GM12878 (cell line): ENCODE measurements around the gene ASB4. TPM values are rescaled to one million over a fixed set of nuclear protein-coding genes. Genes with fewer than 3 reads are reported as not detected.

Experiments used
- BCLAF1 ChIP-seq: fragments of 450-650 bp; IDR thresholded peaks from 2 replicates; pipeline ENCODE4 v1.6.1; 2017; ENCODE audit warnings: antibody characterized with exemption, mild to moderate bottlenecking, moderate library complexity
- BMI1 ChIP-seq: fragments of 450-650 bp; IDR thresholded peaks from 2 replicates; pipeline ENCODE4 v1.6.1; 2016; ENCODE audit warnings: mild to moderate bottlenecking, moderate library complexity, borderline replicate concordance
- CTCF ChIP-seq, 3 experiments: IDR thresholded peaks in 2 of 3; conservative IDR thresholded peaks in 1 of 3; 2 replicates each; pipeline ENCODE4 v1.5.1; 2011; ENCODE audit warnings: low read depth in 3 of 3, low read length in 3 of 3, mild to moderate bottlenecking in 3 of 3, control low read depth in 2 of 3, moderate library complexity in 2 of 3, inconsistent platforms in 1 of 3, mixed read lengths in 1 of 3; ENCODE audit not compliant: control insufficient read depth in 2 of 3, insufficient read depth in 1 of 3; ENCODE audit errors: extremely low read depth in 1 of 3
- GATAD2B ChIP-seq: fragments of 450-650 bp; conservative IDR thresholded peaks from 2 replicates; pipeline ENCODE4 v1.6.1; 2017; ENCODE audit warnings: low read depth, mild to moderate bottlenecking, moderate library complexity
- HCFC1 ChIP-seq: fragments of 150-350 bp; IDR thresholded peaks from 2 replicates; pipeline ENCODE4 v1.6.1; 2014; ENCODE audit warnings: low read length
- KAT2A ChIP-seq: conservative IDR thresholded peaks from 2 replicates; pipeline ENCODE4 v1.6.1; 2011; ENCODE audit warnings: low read depth, low read length; ENCODE audit not compliant: control insufficient read depth
- MTA2 ChIP-seq: fragments of 450-650 bp; IDR thresholded peaks from 2 replicates; pipeline ENCODE4 v1.6.1; 2016; ENCODE audit warnings: low read depth, mild to moderate bottlenecking, moderate library complexity
- MYC ChIP-seq: IDR thresholded peaks from 2 replicates; pipeline ENCODE4 v1.6.1; 2011; ENCODE audit warnings: mild to moderate bottlenecking, low read length, moderate library complexity, inconsistent platforms; ENCODE audit not compliant: insufficient read depth, insufficient replicate concordance, insufficient read length, severe bottlenecking
- NR2C1 ChIP-seq: fragments of 450-650 bp; IDR thresholded peaks from 2 replicates; pipeline ENCODE4 v1.6.1; 2017; ENCODE audit warnings: antibody characterized with exemption, mild to moderate bottlenecking, moderate library complexity
- PML ChIP-seq: IDR thresholded peaks from 2 replicates; pipeline ENCODE4 v1.6.1; 2012; ENCODE audit warnings: low read length, inconsistent platforms
- RAD21 ChIP-seq: IDR thresholded peaks from 2 replicates; pipeline ENCODE4 v1.6.1; 2011; ENCODE audit warnings: mild to moderate bottlenecking, low read depth, low read length, moderate library complexity; ENCODE audit not compliant: insufficient read depth
- REST ChIP-seq: IDR thresholded peaks from 2 replicates; pipeline ENCODE4 v1.6.1; 2012; ENCODE audit warnings: mild to moderate bottlenecking, low read depth, low read length
- RUNX3 ChIP-seq: IDR thresholded peaks from 2 replicates; pipeline ENCODE4 v1.6.1; 2012; ENCODE audit warnings: low read length, inconsistent platforms
- USF1 ChIP-seq: IDR thresholded peaks from 2 replicates; pipeline ENCODE4 v1.6.1; 2011; ENCODE audit warnings: borderline replicate concordance, low read depth, mild to moderate bottlenecking, moderate library complexity, mixed read lengths, low read length; ENCODE audit not compliant: insufficient read depth; ENCODE audit errors: extremely low read length
- YBX1 ChIP-seq: fragments of 450-650 bp; IDR thresholded peaks from 2 replicates; pipeline ENCODE4 v1.6.1; 2016; ENCODE audit warnings: antibody characterized with exemption
- ZNF217 ChIP-seq: fragments of 450-650 bp; IDR thresholded peaks from 2 replicates; pipeline ENCODE4 v1.6.1; 2017; ENCODE audit warnings: antibody characterized with exemption, mild to moderate bottlenecking
- ZNF274 ChIP-seq: IDR thresholded peaks from one replicate; pipeline ENCODE4 v1.8.0; 2011; ENCODE audit not compliant: insufficient read length, insufficient read depth
- ZNF384 ChIP-seq: IDR thresholded peaks from 2 replicates; pipeline ENCODE4 v1.6.1; 2012; ENCODE audit warnings: low read depth, mild to moderate bottlenecking, low read length, improper control_type of control experiment, borderline replicate concordance
- ZNF622 ChIP-seq: fragments of 450-650 bp; IDR thresholded peaks from 2 replicates; pipeline ENCODE4 v1.6.1; 2017; ENCODE audit warnings: mild to moderate bottlenecking, inconsistent platforms
- polyA plus RNA-seq, 11 experiments: library from polyadenylated mRNA; depleted of rRNA in 4 of 11; unstranded in 6 of 11; stranded (reverse) in 5 of 11; fragments of >200 nt; fragmentation: Nextera tagmentation in 4 of 11; fragmentation: Illumina TruSeq in 1 of 11; extraction: Ambion mirVana in 4 of 11; extraction: Trizol in 1 of 11; gene quantifications; 1 replicate in 1 of 11; 2 replicates in 10 of 11; pipeline versions ENCODE4 v1.2.1 to v1.2.3, GENCODE V29; 2011 to 2016; ENCODE audit warnings: inconsistent platforms in 2 of 11, missing spikeins in 2 of 11, low read depth in 1 of 11
- total RNA-seq, 4 experiments: library from RNA; depleted of rRNA in 3 of 4; stranded (reverse); fragments of >200 nt in 3 of 4; fragmentation: Illumina TruSeq in 1 of 4; extraction: Trizol in 1 of 4; gene quantifications; 2 replicates each; pipeline versions ENCODE4 v1.2.1 to v1.2.3, GENCODE V29; 2013 to 2021

ASB4 gene
- total and polyA plus RNA-seq, 10 of the 15 experiments (the other 5 are each of a cell fraction or from before 2014, with no cell fraction given): 0.12 to 1.1 TPM; not detected in 8

- TF ChIP-seq BCLAF1: no peak
- TF ChIP-seq BMI1: no peak
- TF ChIP-seq KAT2A: no peak
- no peak for TF ChIP-seq ZNF622
- TF ChIP-seq PML: no peak
- TF ChIP-seq NR2C1: no peak
- TF ChIP-seq MTA2: no peak
- no peak for TF ChIP-seq USF1
- TF ChIP-seq GATAD2B: no peak
- peak; percentile 69 to 86 (median 74) for TF ChIP-seq CTCF (IDR thresholded peaks at IDR 0.05 in 2 of 3, conservative IDR thresholded peaks at IDR 0.05 in 1 of 3; ENCODE audit: control insufficient read depth in 2 of 3, extremely low read depth in 1 of 3, insufficient read depth in 1 of 3, low read depth in 3 of 3, low read length in 3 of 3)
- no peak for TF ChIP-seq HCFC1
- peak; percentile 94 for TF ChIP-seq RAD21
- TF ChIP-seq ZNF217: no peak
- TF ChIP-seq RUNX3: peak; percentile 32; the same call in 1 of the 2 replicates
- no peak for TF ChIP-seq REST
- TF ChIP-seq YBX1: no peak
- TF ChIP-seq ZNF384: peak; percentile 95
- TF ChIP-seq ZNF274: no peak
- TF ChIP-seq MYC: no peak
Observed at GRCh38 chr7:95476904-95477594, 8.7 kb upstream of the ASB4 start (continued).
